CD4-positive, alpha-beta T cell treated with Interferon alpha-2 for 1 hour (primary cell): ENCODE results near the gene SLC6A17.

Source experiments
- DNase-seq, 2 donors: peaks; one replicate each; pipeline ENCODE4 v3.0.0-alpha.2; 2020 to 2022

Gene SLC6A17

DNA sequence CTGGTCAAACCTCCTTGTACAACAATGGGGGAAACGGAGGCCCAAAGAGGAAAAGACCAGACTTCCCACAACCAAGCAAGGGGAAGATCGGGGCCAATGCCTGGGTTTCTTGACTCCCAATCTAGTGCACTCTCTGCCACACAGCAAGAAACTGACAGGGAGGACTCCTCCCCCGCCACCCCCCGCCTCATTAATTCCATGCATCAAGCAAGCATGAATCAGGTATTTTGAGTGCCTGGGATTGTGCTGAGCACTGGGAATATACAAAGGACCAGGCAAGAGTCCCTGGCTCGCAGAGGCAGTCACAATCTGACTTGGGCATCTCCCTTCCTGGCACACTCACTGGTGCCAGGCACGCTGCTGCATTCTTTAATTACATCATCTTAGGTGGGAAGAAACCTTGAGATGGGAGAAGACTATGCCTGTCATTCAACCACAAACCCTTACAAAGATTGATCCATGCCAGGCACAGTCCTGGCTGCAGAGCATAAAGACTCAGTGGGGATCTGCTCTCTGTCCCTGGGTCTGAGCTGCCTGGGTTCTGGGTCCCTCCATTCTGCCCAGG lies 55.4 kb downstream of the SLC6A17 start:
- no peak for DNase-seq

GRCh38 chr1:110206261-110206920 lies 56.1 kb downstream of the SLC6A17 start:
- no peak for DNase-seq

GRCh38 chr1:110207831-110208230 lies 57.5 kb downstream of the SLC6A17 start:
- peak; percentile 74 to 81 for DNase-seq

DNA sequence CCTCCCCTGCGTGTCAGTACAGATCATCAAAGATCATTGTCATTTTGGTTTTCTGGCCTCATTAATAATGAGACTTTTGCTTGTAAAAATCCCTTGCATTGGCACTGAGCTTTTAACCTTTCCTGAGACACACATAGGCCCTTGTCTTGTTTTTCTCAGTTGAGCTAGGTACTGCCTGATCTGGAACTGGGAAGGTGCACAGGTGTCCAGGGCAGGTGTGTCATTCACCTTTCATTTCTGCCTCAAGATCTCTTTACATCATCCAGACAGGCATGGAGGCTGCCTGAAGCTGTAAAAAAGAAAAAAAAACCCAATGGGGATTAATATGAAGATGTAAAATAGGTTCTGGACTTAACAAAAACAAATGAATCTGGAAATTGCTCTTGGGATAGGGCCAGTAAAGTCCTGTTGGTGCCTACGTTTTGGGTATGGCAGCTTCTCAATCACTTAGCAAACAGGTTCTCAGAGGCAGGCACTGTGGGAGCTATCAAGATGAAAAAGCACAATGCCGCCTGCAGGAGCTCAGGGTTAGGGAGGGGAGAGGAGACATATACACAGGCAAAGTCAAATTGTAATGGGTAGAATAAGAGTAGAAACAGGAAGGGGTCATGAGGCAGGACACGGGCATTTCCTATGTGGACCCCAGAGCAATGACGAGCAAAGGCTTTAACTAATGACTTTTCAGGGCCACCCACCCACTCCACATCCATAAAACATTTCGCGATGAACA lies 58.8 kb downstream of the SLC6A17 start:
- DNase-seq: no peak

GRCh38 chr1:110209715-110210603 lies 59.7 kb downstream of the SLC6A17 start, which contains the start of gene KCNC4:
Gene KCNC4, plus strand, starts transcription at chr1:110210314. Its CDS starts 1,186 bp downstream, at chr1:110211500.
- DNase-seq: peak; percentile 95 to 96

- DNase-seq: peak; percentile 59 to 66
These were observed 60.6 kb downstream of the SLC6A17 start for GRCh38 chr1:110210604-110211495.

DNA sequence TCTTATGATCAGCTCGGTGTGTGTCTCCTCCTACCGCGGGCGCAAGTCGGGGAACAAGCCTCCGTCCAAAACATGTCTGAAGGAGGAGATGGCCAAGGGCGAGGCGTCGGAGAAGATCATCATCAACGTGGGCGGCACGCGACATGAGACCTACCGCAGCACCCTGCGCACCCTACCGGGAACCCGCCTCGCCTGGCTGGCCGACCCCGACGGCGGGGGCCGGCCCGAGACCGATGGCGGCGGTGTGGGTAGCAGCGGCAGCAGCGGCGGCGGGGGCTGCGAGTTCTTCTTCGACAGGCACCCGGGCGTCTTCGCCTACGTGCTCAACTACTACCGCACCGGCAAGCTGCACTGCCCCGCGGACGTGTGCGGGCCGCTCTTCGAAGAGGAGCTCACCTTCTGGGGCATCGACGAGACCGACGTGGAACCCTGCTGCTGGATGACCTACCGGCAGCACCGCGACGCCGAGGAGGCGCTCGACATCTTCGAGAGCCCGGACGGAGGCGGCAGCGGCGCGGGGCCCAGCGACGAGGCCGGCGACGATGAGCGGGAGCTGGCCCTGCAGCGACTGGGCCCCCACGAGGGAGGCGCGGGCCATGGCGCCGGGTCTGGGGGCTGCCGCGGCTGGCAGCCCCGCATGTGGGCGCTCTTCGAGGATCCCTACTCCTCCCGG lies 61.3 kb downstream of the SLC6A17 start:
- DNase-seq: peak in 1 of 2 donors; percentile 54

DNA sequence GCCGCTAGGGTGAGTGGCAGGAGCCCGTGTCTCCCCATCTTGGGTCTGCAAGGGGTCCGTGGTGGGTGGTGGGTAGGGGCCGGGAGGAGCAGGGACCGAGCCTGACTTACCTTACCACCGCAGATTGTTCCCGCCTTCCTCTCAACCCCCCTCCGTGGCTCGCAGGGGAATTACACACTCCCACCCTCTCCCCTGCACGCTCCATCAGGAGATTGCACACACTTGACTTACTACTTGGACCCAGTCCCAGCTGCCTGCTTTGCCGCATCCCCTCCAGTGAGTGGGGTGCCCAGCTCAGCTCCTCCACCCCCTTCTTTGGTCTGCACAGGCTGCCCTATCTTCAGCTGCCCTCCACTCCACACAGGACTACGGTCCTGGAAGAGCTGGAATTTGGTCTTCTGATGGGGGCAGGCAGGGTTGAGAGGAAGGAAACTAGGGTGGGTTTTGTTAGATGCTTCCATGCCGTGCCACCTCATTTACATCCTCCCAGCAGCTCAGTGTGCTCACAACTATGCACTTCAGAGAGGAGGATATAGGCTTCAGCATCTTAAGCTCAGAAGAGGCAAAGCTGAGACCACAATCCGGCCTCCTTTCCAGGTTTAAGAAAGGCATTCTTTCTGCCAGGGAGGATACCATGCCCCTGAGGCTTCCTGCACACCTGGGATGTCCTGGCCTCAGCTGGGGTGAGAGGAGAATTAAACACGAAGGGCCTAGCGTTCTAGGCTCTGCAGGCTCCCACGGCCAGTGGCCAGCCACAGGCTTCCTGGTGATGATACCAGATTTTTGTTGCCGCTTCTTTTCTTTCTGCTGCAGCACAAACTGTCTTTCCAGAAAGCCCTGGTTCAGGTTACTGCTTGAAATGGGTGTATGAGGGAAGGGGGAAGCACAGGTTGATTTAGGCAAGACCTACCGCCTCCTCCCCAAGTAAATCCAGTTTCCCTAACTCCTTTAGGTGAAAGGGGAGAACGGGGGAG lies 62.2 kb downstream of the SLC6A17 start:
- no peak for DNase-seq

DNA sequence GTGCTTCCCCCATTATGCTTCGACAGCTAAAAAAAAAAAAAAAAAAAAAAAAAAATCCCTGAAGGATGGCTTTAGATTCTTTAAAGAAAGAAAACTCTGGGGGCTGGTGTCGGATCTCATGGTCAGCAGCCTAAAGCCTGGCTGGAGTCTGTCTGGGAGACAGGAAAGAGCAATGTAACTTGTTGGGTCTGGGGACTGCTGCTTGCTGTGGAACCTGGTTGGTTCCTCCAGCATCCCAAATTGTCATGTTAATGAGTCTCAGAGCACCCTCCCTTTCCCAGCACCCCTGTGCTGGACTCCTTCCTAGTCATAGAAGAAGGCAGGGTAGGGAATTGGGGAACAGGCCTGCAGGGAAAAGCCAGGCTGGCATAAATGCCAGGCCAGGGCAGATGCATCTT lies 62.8 kb downstream of the SLC6A17 start:
- no peak for DNase-seq

DNA sequence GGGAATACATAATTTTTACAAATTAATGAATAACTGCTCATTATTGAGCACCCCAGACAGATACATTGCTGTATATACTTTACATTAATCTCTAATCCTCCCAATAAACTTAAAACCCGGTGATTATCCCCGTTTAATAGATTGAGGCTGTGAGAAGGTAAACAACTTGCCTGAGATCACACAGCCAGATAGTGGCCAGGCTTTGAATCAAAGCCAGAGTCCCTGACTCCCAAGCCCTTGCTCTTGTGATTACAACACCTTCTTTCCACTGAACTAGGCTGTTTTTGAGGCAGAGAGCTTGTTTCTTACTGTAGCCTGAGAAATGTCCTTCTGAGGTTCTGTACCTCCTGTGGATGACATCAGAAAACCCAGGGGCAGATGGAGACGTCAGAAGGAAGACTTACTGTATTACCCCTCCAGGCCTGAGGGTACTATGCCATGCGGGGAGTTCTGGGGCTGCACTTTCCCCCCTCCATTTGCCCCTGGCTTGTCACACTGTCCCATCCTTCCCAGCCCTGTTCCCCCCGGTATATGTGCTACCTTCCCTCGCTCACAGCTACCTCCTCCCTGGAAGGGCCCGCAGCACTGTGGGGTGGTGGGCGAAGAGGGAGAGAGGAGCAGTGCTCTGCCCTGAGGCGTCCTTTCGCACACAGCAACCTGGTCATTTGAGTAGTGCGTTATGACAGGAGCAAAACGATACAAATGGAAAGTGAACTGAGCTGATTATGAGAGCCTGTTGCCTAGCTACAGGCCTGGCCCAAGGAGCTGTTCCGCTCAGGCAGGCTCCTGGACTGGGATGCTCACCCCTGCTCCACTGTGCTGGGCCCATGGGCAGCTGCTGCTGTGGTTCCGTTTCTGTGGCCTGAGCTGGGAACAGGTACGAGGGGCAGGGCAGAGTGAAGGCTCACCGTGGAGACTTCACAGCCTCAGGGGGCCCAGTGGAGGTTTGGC lies 64.4 kb downstream of the SLC6A17 start:
- no peak for DNase-seq

- DNase-seq: no peak
These were observed 65.6 kb downstream of the SLC6A17 start for GRCh38 chr1:110215621-110216515.

- no peak for DNase-seq
These were observed 66.7 kb downstream of the SLC6A17 start for GRCh38 chr1:110216844-110217444.

DNA sequence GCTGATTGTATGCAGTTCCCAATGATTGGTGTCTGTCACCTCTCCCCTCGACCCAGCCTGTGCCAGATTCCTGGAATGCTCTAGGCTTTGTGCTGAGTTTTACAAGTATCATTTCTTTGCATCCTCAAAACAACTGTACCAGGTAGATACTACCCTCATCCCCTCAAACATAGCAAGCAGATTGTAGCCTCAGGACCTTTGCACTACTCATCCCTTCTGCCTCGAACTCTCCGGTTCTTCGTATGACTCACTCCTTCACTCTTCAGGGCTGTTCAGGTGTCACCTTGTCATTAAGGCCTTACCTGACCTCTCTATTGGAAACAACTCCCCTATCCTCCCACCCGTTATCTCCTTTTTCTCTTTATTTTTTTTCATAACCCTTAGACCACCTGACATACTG lies 67.8 kb downstream of the SLC6A17 start:
- DNase-seq: no peak

- DNase-seq: no peak
These were observed 68.4 kb downstream of the SLC6A17 start for GRCh38 chr1:110218739-110219138.

DNA sequence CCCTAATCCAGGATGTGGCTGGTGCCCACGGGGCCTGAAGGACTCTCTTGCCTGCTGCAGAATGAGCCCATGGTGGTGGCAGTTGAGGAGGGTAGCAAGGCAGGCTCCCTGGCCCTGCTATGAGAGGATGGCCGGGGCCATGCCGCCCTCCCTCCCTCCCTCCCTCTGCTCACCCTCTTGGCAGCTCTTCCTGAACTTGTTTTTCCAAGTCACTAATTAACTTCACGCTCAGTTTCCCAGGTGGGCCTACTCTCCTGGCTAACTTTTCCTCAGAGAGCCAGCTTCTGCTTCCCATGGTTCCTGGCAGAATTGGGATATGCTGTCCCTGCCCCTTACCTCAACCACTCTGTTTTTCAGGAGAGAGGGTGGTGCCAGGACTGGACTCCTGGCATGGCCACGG lies 70.0 kb downstream of the SLC6A17 start:
- DNase-seq: no peak

GRCh38 chr1:110221119-110221518 lies 70.8 kb downstream of the SLC6A17 start:
- no peak for DNase-seq

DNA sequence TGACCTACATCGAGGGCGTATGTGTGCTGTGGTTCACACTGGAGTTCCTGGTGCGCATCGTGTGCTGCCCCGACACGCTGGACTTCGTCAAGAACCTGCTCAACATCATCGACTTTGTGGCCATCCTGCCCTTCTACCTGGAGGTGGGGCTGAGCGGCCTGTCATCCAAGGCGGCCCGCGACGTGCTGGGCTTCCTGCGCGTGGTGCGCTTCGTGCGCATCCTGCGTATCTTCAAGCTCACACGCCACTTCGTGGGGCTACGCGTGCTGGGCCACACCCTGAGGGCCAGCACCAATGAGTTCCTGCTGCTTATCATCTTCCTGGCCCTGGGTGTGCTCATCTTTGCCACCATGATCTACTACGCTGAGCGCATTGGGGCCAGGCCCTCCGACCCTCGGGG lies 72.8 kb downstream of the SLC6A17 start:
- no peak for DNase-seq
